ENCODE data around the gene PTPRZ1. TPM values are rescaled to one million over a fixed set of nuclear protein-coding genes. Genes with fewer than 3 reads are reported as not detected.

Gene PTPRZ1
- total and polyA plus RNA-seq, 4 donors, result 0.07 to 0.17 (median 0.09) TPM; not detected in 1

- Histone ChIP-seq H3K4me1 (ENCODE audit: control insufficient read depth in 4 of 4, insufficient read depth in 4 of 4, low read length in 3 of 4) (no peaks in the 10 kb centered on the region), H3K9ac (ENCODE audit: low read depth in 1 of 2, low read length in 2 of 2) (no peak overlapping the region), H3K9me3 (ENCODE audit: control insufficient read depth in 4 of 4, low read length in 3 of 4) (no peaks in the 10 kb centered on the region), H3K27me3 (ENCODE audit: control insufficient read depth in 4 of 4, insufficient read depth in 4 of 4, low read length in 3 of 4) (peaks cover 0 to 2% (median 0%) of the 10 kb centered on the region in 4 donors), H3K36me3 (ENCODE audit: control insufficient read depth in 4 of 4, insufficient read depth in 3 of 4, low read depth in 1 of 4, low read length in 3 of 4) (no peaks in the 10 kb centered on the region), H3K4me3 (ENCODE audit: low read depth in 1 of 3, low read length in 3 of 3) (no peak overlapping the region), H3K27ac (ENCODE audit: low read depth in 1 of 2, low read length in 2 of 2) (no peak overlapping the region)
- TF ChIP-seq GABPA (IDR thresholded peaks at IDR 0.05 in 1 of 2, conservative IDR thresholded peaks at IDR 0.05 in 1 of 2) (no peak), ATF3 (IDR thresholded peaks at IDR 0.05) (no peak), HNF4G (IDR thresholded peaks at IDR 0.05) (no peak), SP1 (IDR thresholded peaks at IDR 0.05) (no peak), YY1 (IDR thresholded peaks at IDR 0.05) (no peak)
- DNase-seq (ENCODE audit: low spot score), result no peak
- 51% methylated on average over 1 of the region's 1 CpG for WGBS
Measured at GRCh38 chr7:121945480-121946236, 72.7 kb downstream of the PTPRZ1 start.

GRCh38 chr7:121953164-121953563 is 80.2 kb downstream of the PTPRZ1 start:
- Histone ChIP-seq H3K9ac (ENCODE audit: low read depth in 1 of 2, low read length in 2 of 2) (no peak overlapping the region), H3K4me1 (ENCODE audit: control insufficient read depth in 4 of 4, insufficient read depth in 4 of 4, low read length in 3 of 4) (no peaks in the 10 kb centered on the region), H3K27me3 (ENCODE audit: control insufficient read depth in 4 of 4, insufficient read depth in 4 of 4, low read length in 3 of 4) (peaks cover 0 to 3% (median 0%) of the 10 kb centered on the region in 4 donors), H3K9me3 (ENCODE audit: control insufficient read depth in 4 of 4, low read length in 3 of 4) (no peaks in the 10 kb centered on the region), H3K27ac (ENCODE audit: low read depth in 1 of 2, low read length in 2 of 2) (no peak overlapping the region), H3K36me3 (ENCODE audit: control insufficient read depth in 4 of 4, insufficient read depth in 3 of 4, low read depth in 1 of 4, low read length in 3 of 4) (no peaks in the 10 kb centered on the region), H3K4me3 (ENCODE audit: low read depth in 1 of 3, low read length in 3 of 3) (no peak overlapping the region)
- DNase-seq (ENCODE audit: low spot score), result no peak
- TF ChIP-seq FOXA2 (IDR thresholded peaks at IDR 0.05) (no peak), ZBTB33 (IDR thresholded peaks at IDR 0.05) (no peak), NR2F2 (IDR thresholded peaks at IDR 0.05) (no peak), HNF4A (conservative IDR thresholded peaks at IDR 0.05) (no peak), RXRA (IDR thresholded peaks at IDR 0.05) (no peak), RAD21 (IDR thresholded peaks at IDR 0.05) (no peak), CTCF (IDR thresholded peaks at IDR 0.05; ENCODE audit: low read depth, low read length, missing input control) (no peak)

- 78% methylated on average over 5 of the region's 5 CpGs for WGBS
- no peak for DNase-seq (ENCODE audit: low spot score)
Measured at GRCh38 chr7:121953601-121954000, 80.6 kb downstream of the PTPRZ1 start.

More at GRCh38 chr7:121953601-121954000, 80.6 kb downstream of the PTPRZ1 start:
- Histone ChIP-seq H3K9me3 (ENCODE audit: control insufficient read depth in 4 of 4, low read length in 3 of 4) (no peaks in the 10 kb centered on the region), H3K27me3 (ENCODE audit: control insufficient read depth in 4 of 4, insufficient read depth in 4 of 4, low read length in 3 of 4) (peaks cover 0 to 3% (median 0%) of the 10 kb centered on the region in 4 donors), H3K27ac (ENCODE audit: low read depth in 1 of 2, low read length in 2 of 2) (no peak overlapping the region), H3K4me3 (ENCODE audit: low read depth in 1 of 3, low read length in 3 of 3) (no peak overlapping the region), H3K36me3 (ENCODE audit: control insufficient read depth in 4 of 4, insufficient read depth in 3 of 4, low read depth in 1 of 4, low read length in 3 of 4) (no peaks in the 10 kb centered on the region), H3K4me1 (ENCODE audit: control insufficient read depth in 4 of 4, insufficient read depth in 4 of 4, low read length in 3 of 4) (no peaks in the 10 kb centered on the region), H3K9ac (ENCODE audit: low read depth in 1 of 2, low read length in 2 of 2) (no peak overlapping the region)
- TF ChIP-seq TAF1 (conservative IDR thresholded peaks at IDR 0.05), result no peak
- no peak for TF ChIP-seq RAD21 (IDR thresholded peaks at IDR 0.05)
- no peak for TF ChIP-seq JUND (IDR thresholded peaks at IDR 0.05)
- no peak for TF ChIP-seq GABPA (IDR thresholded peaks at IDR 0.05 in 1 of 2, conservative IDR thresholded peaks at IDR 0.05 in 1 of 2)
- TF ChIP-seq RXRA (IDR thresholded peaks at IDR 0.05), result no peak
- TF ChIP-seq CTCF (IDR thresholded peaks at IDR 0.05; ENCODE audit: low read depth, low read length, missing input control), result no peak
- no peak for TF ChIP-seq REST (IDR thresholded peaks at IDR 0.05)
- no peak for TF ChIP-seq NR2F2 (IDR thresholded peaks at IDR 0.05)
- TF ChIP-seq SP1 (IDR thresholded peaks at IDR 0.05), result no peak
- TF ChIP-seq ATF3 (IDR thresholded peaks at IDR 0.05), result no peak
- no peak for TF ChIP-seq FOXA2 (IDR thresholded peaks at IDR 0.05)
- TF ChIP-seq HNF4G (IDR thresholded peaks at IDR 0.05), result no peak
